GM19025 (cell line): ENCODE data around the gene MAST4.
"Not testable (repeated sequence)": the region's sequence is repeated elsewhere in the genome, so short reads cannot be mapped to it uniquely, and the experiment has no call there.

ENCODE experiments used
- ATAC-seq: cut with Tn5 transposase; IDR thresholded peaks from one replicate; pipeline ENCODE4 v1.9.1; 2021; ENCODE audit warnings: mild to moderate bottlenecking, low read depth, moderate library complexity; ENCODE audit not compliant: unreplicated experiment

The MAST4 gene

GRCh38 chr5:67163863-67164595, 567.8 kb downstream of the MAST4 start:
- no peak for ATAC-seq

GRCh38 chr5:67164856-67165525, 568.8 kb downstream of the MAST4 start:
- ATAC-seq: no peak

GRCh38 chr5:67165526-67166459, 569.6 kb downstream of the MAST4 start:
- ATAC-seq: peak; percentile 81

GRCh38 chr5:67166460-67167285, 570.5 kb downstream of the MAST4 start:
- peak; percentile 41 for ATAC-seq

GRCh38 chr5:67168069-67168468, 571.9 kb downstream of the MAST4 start:
- ATAC-seq: no peak

- no peak for ATAC-seq
Observed at GRCh38 chr5:67170767-67171166, 574.6 kb downstream of the MAST4 start.

GRCh38 chr5:67173351-67173750, 577.2 kb downstream of the MAST4 start:
- ATAC-seq: not testable (repeated sequence)

GRCh38 chr5:67173959-67174358, 577.8 kb downstream of the MAST4 start:
- ATAC-seq: no peak

GRCh38 chr5:67176936-67177335, 580.7 kb downstream of the MAST4 start:
- ATAC-seq: no peak

- ATAC-seq: no peak
Observed at GRCh38 chr5:67178085-67178484, 581.9 kb downstream of the MAST4 start.

- ATAC-seq: no peak
Observed at GRCh38 chr5:67178966-67179365, 582.8 kb downstream of the MAST4 start.

GRCh38 chr5:67179697-67180361, 583.6 kb downstream of the MAST4 start:
- no peak for ATAC-seq

- no peak for ATAC-seq
Observed at GRCh38 chr5:67181648-67182221, 585.5 kb downstream of the MAST4 start.

GRCh38 chr5:67182301-67182790, 586.2 kb downstream of the MAST4 start:
- ATAC-seq: no peak

- ATAC-seq: no peak
Observed at GRCh38 chr5:67183859-67184258, 587.7 kb downstream of the MAST4 start.

- no peak for ATAC-seq
Observed at GRCh38 chr5:67187006-67187715, 591.0 kb downstream of the MAST4 start.

GRCh38 chr5:67188274-67189078, 592.3 kb downstream of the MAST4 start:
- ATAC-seq: no peak

- no peak for ATAC-seq
Observed at GRCh38 chr5:67189079-67189354, 592.8 kb downstream of the MAST4 start.
